Activated CD4-positive, alpha-beta T cell treated with anti-CD3 and anti-CD28 coated beads for 24 hours (primary cell): Measurements from ENCODE around the gene LCN2.
"Not testable (repeated sequence)": the region's sequence is repeated elsewhere in the genome, so short reads cannot be mapped to it uniquely, and the experiment has no call there.

ENCODE experiments used
- DNase-seq, 2 donors: peaks; one replicate each; pipeline ENCODE4 v3.0.0-alpha.2; 2020; ENCODE audit warnings: low read depth in 2 of 2

Gene LCN2

GRCh38 chr9:128149001-128149701 lies at the start of gene LCN2:
Gene LCN2, plus strand, starts transcription at chr9:128149453. Its CDS starts 73 bp downstream, at chr9:128149526.
- no peak for DNase-seq

DNA sequence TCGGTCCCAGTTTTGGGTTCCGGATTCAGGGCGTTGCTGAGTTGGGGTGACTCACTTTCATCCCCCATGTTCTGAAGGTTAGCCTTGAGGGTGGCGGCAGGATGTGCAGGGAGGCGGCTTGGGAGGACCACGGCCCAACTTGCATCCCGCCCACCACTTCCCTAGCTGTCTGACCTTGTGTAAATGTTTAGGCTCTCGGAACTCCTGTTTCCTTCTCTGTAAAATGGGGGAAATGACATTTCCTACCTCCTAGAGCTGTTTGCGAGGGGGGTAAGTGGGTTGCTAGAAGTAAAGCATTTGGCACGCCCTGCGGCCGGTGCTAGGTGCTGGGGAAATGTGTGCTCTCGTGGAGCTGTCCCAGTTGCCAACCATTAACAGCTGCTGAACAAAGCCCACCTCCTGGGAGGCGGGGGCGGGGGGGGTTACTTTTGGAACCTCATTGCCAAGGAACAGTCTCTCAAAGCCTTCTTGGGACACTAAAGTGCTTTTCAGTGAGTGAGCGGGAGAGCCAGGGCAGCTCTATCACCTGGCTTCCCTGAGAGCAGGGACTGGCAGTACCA lies 49.2 kb upstream of the LCN2 start:
- DNase-seq = no peak

- DNase-seq = no peak
Observed at GRCh38 chr9:128100581-128100980, 48.7 kb upstream of the LCN2 start.

GRCh38 chr9:128101231-128101661 lies 48.0 kb upstream of the LCN2 start:
- no peak for DNase-seq

DNA sequence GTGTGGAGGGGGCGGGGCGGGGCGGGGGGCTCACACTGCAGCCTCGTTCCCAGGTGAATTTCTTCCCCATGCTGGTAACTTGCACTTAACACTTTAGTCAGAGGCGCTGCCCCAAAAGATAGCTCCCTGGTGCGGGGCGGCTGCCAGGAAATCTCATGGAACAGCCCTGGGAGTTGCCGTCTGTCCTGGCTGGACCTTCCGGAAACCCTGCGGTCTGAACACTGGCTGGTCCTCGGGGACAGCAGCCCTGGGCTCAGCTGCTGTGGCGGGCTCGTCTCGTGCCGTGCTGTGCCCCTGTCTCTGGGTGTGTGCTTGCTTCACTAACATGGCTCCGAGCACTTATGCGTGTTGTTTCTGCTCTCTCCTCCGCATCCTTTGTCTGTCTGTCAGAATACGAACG lies 47.6 kb upstream of the LCN2 start:
- no peak for DNase-seq

- DNase-seq = no peak
Observed at GRCh38 chr9:128102196-128102595, 47.1 kb upstream of the LCN2 start.

DNA sequence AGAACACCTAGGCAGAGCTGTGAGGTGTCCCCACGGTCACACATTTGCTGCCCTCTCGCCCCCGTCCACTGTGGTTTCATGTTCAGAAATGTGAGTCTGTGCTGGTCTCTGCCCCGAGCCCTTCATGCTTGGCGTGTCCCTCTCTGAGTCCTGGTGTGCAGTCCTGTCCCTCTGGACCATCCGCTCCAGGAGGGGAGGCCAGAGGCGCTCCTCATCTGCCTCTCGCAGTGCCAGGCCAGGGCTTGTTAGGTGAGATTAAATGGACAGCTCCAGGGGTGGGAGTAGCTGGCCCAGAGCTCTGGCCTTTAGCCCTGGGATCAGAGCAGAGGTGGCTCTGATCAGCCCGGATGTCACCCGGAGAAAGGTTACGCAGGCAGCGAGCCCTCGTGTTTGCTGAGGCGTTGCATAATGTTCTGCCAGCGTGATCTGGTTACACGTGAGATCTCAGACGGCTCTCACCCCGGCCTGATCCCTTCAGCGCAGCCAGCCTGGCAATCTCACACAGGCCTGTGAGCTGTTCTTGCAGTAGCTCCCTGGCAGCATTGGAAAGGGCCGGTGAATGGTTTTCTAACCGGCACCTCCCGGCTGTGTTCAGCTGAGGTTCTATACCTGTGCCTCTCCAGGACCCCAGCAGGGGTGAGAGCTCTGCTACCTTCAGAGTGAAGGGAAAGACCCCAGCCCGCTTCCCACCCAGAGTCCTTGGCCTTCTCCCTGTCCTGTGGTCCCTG lies 46.2 kb upstream of the LCN2 start:
- DNase-seq = no peak

GRCh38 chr9:128103589-128103962 lies 45.7 kb upstream of the LCN2 start:
- no peak for DNase-seq

DNA sequence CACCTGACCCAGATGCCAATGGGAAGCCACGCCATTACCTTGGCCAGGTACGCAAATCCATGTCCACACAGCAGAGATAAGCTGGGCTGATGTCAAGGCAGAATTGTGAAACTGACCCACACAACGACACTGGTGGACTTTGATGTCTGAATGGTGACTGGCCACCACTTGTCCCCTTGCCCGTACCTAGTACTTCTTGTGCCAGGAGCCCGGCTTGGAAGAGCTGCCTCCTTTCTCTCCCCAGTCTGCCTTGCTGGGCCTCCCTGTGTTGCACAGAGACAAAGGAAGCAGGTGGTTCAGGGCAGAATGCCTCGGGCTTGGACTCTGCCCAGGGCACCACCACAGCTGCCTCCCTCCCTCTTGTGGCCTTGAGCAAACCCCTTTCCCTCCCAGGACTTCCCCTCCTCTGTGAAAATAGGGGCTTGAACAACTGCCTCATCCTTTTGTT lies 45.1 kb upstream of the LCN2 start:
- no peak for DNase-seq

DNA sequence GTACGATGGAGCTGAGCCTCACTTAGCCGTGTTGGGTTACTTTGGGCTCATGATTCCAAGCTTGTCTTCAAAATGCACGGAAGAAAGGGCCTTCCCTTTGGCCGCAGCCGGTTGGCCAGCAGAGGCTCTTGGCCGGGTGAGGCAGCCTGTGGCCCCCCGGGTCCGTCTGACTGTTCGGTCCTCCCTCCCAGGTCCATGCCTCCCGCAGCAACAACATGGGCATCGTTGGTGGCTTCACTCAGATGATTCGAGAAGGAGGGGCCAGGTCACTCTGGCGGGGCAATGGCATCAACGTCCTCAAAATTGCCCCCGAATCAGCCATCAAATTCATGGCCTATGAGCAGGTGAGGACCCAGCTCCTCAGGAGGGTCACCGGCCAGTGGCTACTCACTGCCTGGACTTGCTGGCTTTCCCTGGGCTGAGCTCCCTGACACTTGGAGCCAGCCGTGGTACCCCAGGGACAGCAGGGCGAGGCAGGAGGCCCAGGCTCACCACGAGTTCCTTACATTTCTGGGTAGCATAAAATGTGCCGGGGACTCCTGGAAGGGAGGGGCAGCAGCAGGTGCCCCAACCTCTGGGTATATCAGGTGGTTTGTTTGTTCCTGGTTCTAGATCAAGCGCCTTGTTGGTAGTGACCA lies 43.6 kb upstream of the LCN2 start:
- DNase-seq = no peak

DNA sequence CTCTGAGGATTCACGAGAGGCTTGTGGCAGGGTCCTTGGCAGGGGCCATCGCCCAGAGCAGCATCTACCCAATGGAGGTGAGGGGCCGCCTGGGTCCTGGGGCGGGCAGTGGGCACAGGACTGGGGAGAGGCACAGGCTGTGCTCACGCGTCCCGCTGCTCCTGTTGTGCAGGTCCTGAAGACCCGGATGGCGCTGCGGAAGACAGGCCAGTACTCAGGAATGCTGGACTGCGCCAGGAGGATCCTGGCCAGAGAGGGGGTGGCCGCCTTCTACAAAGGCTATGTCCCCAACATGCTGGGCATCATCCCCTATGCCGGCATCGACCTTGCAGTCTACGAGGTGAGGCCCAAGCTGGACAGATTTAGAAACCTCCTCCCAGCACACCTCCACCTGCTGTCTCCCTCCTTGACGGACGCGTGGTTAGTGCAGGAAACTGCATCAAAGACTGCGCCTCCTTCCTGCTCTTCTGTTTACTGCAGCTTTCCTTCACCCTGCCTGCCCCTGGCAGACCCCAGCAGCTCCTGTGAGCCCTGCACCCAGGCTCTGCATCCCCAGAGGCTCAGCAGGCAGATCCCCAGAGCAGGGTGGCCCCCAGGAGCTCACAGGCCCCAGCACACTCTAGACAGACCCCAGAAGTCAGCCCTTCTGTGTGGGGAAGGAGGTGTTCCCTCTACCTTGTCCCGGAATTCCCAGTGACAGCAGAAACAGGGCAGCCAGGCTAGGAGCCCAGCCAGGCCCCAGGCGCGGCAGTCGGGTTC lies 42.9 kb upstream of the LCN2 start:
- DNase-seq = no peak

GRCh38 chr9:128106940-128107467 lies 42.2 kb upstream of the LCN2 start:
- no peak for DNase-seq

GRCh38 chr9:128107468-128108268 lies 41.6 kb upstream of the LCN2 start:
- DNase-seq = no peak

- no peak for DNase-seq
Observed at GRCh38 chr9:128108269-128109049, 40.8 kb upstream of the LCN2 start.

DNA sequence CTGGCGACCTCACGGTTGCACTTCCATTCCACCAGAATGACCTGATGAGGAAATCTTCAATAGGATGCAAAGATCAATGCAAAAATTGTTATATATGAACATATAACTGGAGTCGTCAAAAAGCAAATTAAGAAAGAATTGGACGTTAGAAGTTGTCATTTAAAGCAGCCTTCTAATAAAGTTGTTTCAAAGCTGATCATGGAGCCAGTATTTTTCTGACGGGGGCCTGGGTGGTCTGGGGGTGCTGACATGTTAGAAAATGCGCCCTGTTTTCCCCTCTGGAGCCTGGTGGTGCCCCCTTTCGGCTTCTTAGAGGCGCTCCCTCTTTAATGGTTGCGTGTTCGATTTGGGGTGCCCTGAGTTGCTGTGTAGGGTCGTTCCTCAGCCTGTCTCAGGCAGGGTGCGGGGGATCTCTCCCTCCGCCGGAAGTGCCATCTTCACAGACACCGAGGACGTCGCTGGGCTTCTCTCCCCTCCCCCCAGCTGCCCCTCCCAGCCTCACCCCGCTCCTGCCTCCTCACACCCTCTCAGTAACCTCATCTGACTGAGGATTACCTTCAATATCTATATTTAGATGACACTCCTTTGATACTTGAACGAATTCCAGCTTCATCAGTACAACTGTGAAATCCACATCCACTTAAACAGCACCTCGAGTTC lies 40.1 kb upstream of the LCN2 start:
- DNase-seq = no peak

GRCh38 chr9:128111726-128112125 lies 37.5 kb upstream of the LCN2 start:
- not testable (repeated sequence) for DNase-seq

GRCh38 chr9:128113526-128114325 lies 35.5 kb upstream of the LCN2 start:
- DNase-seq = no peak
